GM21447 (cell line): ENCODE measurements around the gene LSM14A.
"Not testable (repeated sequence)": the region's sequence is repeated elsewhere in the genome, so short reads cannot be mapped to it uniquely, and the experiment has no call there.

Experiments
- ATAC-seq: cut with Tn5 transposase; IDR thresholded peaks from one replicate; pipeline ENCODE4 v1.9.1; 2021; ENCODE audit not compliant: unreplicated experiment

Gene LSM14A

GRCh38 chr19:34189199-34189916, 17.1 kb downstream of the LSM14A start:
- no peak for ATAC-seq

- ATAC-seq = no peak
Observed at GRCh38 chr19:34189917-34190425, 17.7 kb downstream of the LSM14A start.

GRCh38 chr19:34191355-34191962, 19.2 kb downstream of the LSM14A start:
- no peak for ATAC-seq

- no peak for ATAC-seq
Observed at GRCh38 chr19:34193439-34193838, 21.1 kb downstream of the LSM14A start.

GRCh38 chr19:34193876-34194275, 21.6 kb downstream of the LSM14A start:
- no peak for ATAC-seq

GRCh38 chr19:34201133-34201532, 28.8 kb downstream of the LSM14A start:
- no peak for ATAC-seq

GRCh38 chr19:34205324-34205723, 33.0 kb downstream of the LSM14A start:
- ATAC-seq = not testable (repeated sequence)

GRCh38 chr19:34208291-34208884, 36.1 kb downstream of the LSM14A start:
- no peak for ATAC-seq

- ATAC-seq = no peak
Observed at GRCh38 chr19:34209726-34210125, 37.4 kb downstream of the LSM14A start.

- ATAC-seq = no peak
Observed at GRCh38 chr19:34213283-34213682, 41.0 kb downstream of the LSM14A start.

- no peak for ATAC-seq
Observed at GRCh38 chr19:34214040-34214439, 41.7 kb downstream of the LSM14A start.

- ATAC-seq = no peak
Observed at GRCh38 chr19:34215006-34215665, 42.8 kb downstream of the LSM14A start.

GRCh38 chr19:34215666-34216038, 43.3 kb downstream of the LSM14A start:
- ATAC-seq = no peak

GRCh38 chr19:34216745-34217219, 44.5 kb downstream of the LSM14A start:
- ATAC-seq = not testable (repeated sequence)

- ATAC-seq = no peak
Observed at GRCh38 chr19:34217952-34218817, 45.9 kb downstream of the LSM14A start.

- no peak for ATAC-seq
Observed at GRCh38 chr19:34218818-34219164, 46.5 kb downstream of the LSM14A start.

- no peak for ATAC-seq
Observed at GRCh38 chr19:34220472-34221063, 48.3 kb downstream of the LSM14A start.

- ATAC-seq = no peak
Observed at GRCh38 chr19:34222386-34222785, 50.1 kb downstream of the LSM14A start.

- no peak for ATAC-seq
Observed at GRCh38 chr19:34224996-34225658, 52.8 kb downstream of the LSM14A start.

- ATAC-seq = no peak
Observed at GRCh38 chr19:34225659-34226015, 53.3 kb downstream of the LSM14A start.
